ENCODE data around the gene DENND4A. TPM values are rescaled to one million over a fixed set of nuclear protein-coding genes. Genes with fewer than 3 reads are reported as not detected.

Gene DENND4A
- total RNA-seq, 1 donor from 2014 or later: 21.9 TPM

- intact Hi-C loops (cut with DNase I): loop anchor here (1.0 kb wide), 2 partner anchors 37 to 40 kb away; partner anchors contain the start of genes DENND4A and RAB11A
- H3K36me3 ChIP-seq: no peaks in the 10 kb centered on the region
- H3K9me3 ChIP-seq: no peaks in the 10 kb centered on the region
- H3K27ac ChIP-seq: peak overlapping the region; percentile 66 to 71
- H3K4me1 ChIP-seq: peaks cover 10 to 25% of the 10 kb centered on the region in 2 donors
- DNase-seq (ENCODE audit: low spot score in 2 of 2): peak; percentile 79 to 96
- no peaks in the 10 kb centered on the region for H3K27me3 ChIP-seq
- H3K4me3 ChIP-seq: peak overlapping the region; percentile 12 to 43
- no peak for TF ChIP-seq CTCF (IDR thresholded peaks at IDR 0.05)
These were observed 40.7 kb upstream of the DENND4A start for GRCh38 chr15:65832549-65833364.

GRCh38 chr15:65829130-65829764 is 37.2 kb upstream of the DENND4A start:
- Histone ChIP-seq H3K9me3 (no peaks in the 10 kb centered on the region), H3K36me3 (no peaks in the 10 kb centered on the region), H3K4me1 (peaks cover 10 to 18% of the 10 kb centered on the region in 2 donors), H3K27me3 (no peaks in the 10 kb centered on the region), H3K4me3 (no peak overlapping the region), H3K27ac (no peak overlapping the region)
- DNase-seq (ENCODE audit: low spot score in 2 of 2): no peak
- TF ChIP-seq CTCF (IDR thresholded peaks at IDR 0.05): peak in 2 of 3 experiments; percentile 8 to 26
- intact Hi-C loops (cut with DNase I): no loop called here

GRCh38 chr15:65828585-65828984 is 36.5 kb upstream of the DENND4A start:
- Histone ChIP-seq H3K4me1 (peaks cover 8 to 11% of the 10 kb centered on the region in 2 donors), H3K9me3 (no peaks in the 10 kb centered on the region), H3K36me3 (no peaks in the 10 kb centered on the region), H3K4me3 (no peak overlapping the region), H3K27ac (no peak overlapping the region), H3K27me3 (no peaks in the 10 kb centered on the region)
- DNase-seq (ENCODE audit: low spot score in 2 of 2): no peak
- intact Hi-C loops (cut with DNase I): no loop called here
- no peak for TF ChIP-seq CTCF (IDR thresholded peaks at IDR 0.05)

- no peak overlapping the region for H3K27ac ChIP-seq
- TF ChIP-seq CTCF (IDR thresholded peaks at IDR 0.05): no peak
- intact Hi-C loops (cut with DNase I): no loop called here
- no peaks in the 10 kb centered on the region for H3K36me3 ChIP-seq
- no peaks in the 10 kb centered on the region for H3K9me3 ChIP-seq
- no peak for DNase-seq (ENCODE audit: low spot score in 2 of 2)
- no peak overlapping the region for H3K4me3 ChIP-seq
- peaks cover 0 to 4% of the 10 kb centered on the region in 2 donors for H3K4me1 ChIP-seq
- no peaks in the 10 kb centered on the region for H3K27me3 ChIP-seq
These were observed 35.0 kb upstream of the DENND4A start for GRCh38 chr15:65827065-65827464.

- intact Hi-C loops (cut with DNase I): loop anchor here (5.0 kb wide), 1 partner anchor 262 kb away; no protein-coding TSS in a partner anchor
- Histone ChIP-seq H3K27ac (no peak overlapping the region), H3K4me3 (no peak overlapping the region), H3K27me3 (no peaks in the 10 kb centered on the region), H3K9me3 (no peaks in the 10 kb centered on the region), H3K36me3 (no peaks in the 10 kb centered on the region), H3K4me1 (peaks cover 0 to 5% of the 10 kb centered on the region in 2 donors)
- no peak for TF ChIP-seq CTCF (IDR thresholded peaks at IDR 0.05)
- no peak for DNase-seq (ENCODE audit: low spot score in 2 of 2)
These were observed 33.0 kb upstream of the DENND4A start for GRCh38 chr15:65824941-65825544.
